LNCaP clone FGC (cell line): ENCODE results near the gene LRP8.

Experiments
- DNase-seq: peaks from one replicate; pipeline ENCODE4 v3.0.0-alpha.2; 2011; ENCODE audit warnings: low read depth
- H3K4me3 ChIP-seq: 2 replicates; pipeline ENCODE4 v1.5.1; 2011; ENCODE audit warnings: mild to moderate bottlenecking, low read depth, low read length, control low read depth
- CTCF ChIP-seq: IDR thresholded peaks from 2 replicates; pipeline ENCODE4 v1.5.1; 2012; ENCODE audit warnings: mild to moderate bottlenecking; ENCODE audit not compliant: control insufficient read depth, insufficient read depth; ENCODE audit errors: extremely low read depth

Gene LRP8

DNA sequence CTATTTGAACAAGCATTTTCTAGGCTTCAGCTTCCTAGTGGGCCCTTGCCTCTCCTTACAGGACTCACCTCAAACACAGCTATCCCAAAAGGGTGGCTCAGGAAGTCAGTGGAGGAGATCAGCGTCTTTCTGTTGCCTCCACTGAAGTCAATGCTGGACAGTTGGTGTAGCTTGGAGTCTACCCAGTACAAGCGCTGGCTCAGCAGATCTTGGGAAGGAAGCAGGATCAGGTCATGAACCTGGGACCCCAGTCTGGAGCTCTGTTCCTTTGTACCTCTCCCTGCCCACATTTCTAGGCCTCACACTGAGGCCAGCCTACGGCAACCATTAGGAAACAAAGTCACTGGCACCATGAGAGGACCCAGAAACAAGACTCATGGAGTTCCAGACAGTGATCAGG lies 65.9 kb downstream of the LRP8 start:
- no peak for DNase-seq
- no peak overlapping the region for H3K4me3 ChIP-seq
- TF ChIP-seq CTCF, result no peak

DNA sequence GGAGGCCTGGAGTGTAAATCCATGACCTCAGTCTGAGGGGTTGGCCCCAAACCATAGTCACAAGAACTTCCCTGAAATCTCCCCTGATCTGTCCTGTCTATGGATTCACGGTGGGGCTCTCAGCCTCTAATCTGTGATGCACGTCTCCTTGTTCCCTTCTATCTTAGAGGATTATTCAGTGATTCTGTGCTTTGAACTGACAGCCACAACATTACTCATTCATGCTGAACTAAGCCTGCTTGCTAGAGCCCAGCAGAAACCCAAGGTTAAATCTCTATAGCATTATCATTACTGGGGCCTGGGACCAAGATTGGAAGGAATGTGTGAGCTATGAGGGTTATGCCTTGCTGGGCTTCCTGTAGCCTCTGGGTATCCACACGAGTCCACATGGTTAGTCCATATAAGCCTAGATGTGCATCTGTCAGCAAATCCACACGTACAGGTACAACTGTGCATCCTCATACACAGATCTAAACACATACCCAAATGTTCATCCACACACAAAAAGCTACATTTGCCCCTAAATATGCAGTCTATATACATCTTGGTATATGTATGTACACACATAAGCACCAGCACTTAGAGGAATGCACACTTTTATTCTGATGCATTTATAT lies 67.1 kb downstream of the LRP8 start:
- DNase-seq, result no peak
- no peak overlapping the region for H3K4me3 ChIP-seq
- TF ChIP-seq CTCF, result no peak

DNA sequence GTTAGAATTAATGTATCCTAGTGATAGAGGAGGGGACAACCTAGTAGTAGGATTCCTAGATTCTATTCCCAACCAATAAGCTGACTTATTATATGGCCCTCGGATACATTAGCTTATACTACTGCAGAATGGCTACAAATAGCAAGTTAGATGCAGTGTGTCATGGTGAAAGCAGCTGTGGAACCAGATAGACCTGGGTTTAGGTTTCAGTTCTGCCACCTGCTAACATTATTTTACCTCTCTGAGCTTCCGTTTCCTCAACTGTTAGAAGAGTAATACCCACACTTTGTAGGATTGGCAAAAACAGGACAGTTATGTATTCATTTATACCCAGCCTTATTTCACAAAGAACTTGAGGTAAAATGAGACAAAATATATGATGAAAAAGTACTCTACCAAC lies 67.9 kb downstream of the LRP8 start:
- H3K4me3 ChIP-seq, result no peak overlapping the region
- TF ChIP-seq CTCF, result no peak
- DNase-seq, result no peak

DNA sequence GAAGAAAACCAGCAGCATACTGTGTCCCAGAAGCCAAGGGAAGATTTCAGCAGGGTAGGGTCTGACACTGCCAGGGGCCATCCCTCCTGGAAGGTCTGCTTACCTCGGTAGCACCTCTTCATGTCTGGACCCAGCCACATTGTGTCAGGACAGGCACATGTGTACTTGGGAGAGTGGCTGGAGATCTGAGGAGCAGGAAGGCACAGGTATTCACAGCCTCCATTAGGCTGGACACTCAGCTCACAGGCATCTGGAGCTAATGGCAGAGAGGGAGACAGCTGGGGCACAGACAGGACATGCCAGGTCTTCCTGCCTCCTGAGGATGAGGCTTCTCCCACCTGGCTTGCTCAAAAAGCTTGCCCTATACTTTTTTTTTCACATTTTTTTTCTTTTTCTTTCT lies 69.7 kb downstream of the LRP8 start:
- TF ChIP-seq CTCF, result no peak
- no peak for DNase-seq
- no peak overlapping the region for H3K4me3 ChIP-seq

- DNase-seq, result no peak
- no peak for TF ChIP-seq CTCF
- no peak overlapping the region for H3K4me3 ChIP-seq
Observed at GRCh38 chr1:53257454-53258081, 70.3 kb downstream of the LRP8 start.

GRCh38 chr1:53256511-53257453 lies 71.1 kb downstream of the LRP8 start:
- no peak for TF ChIP-seq CTCF
- no peak overlapping the region for H3K4me3 ChIP-seq
- DNase-seq, result no peak
